ENCODE data around the gene PTGDR.
A peak's percentile ranks its signal among the peaks of the same experiment; 100 is the strongest.

Gene PTGDR

GRCh38 chr14:52313462-52313861, 46.0 kb downstream of the PTGDR start:
- no peak for TF ChIP-seq CTCF (IDR thresholded peaks at IDR 0.05; ENCODE audit: extremely low read depth, insufficient read depth, missing control alignments)
- no peak for DNase-seq (ENCODE audit: low spot score)
- in situ Hi-C loops (cut with MboI; ENCODE audit: low pct_unique_long_range_greater_than_20kb, low sequenced_read_pairs, unreplicated experiment), result no loop called here

DNA sequence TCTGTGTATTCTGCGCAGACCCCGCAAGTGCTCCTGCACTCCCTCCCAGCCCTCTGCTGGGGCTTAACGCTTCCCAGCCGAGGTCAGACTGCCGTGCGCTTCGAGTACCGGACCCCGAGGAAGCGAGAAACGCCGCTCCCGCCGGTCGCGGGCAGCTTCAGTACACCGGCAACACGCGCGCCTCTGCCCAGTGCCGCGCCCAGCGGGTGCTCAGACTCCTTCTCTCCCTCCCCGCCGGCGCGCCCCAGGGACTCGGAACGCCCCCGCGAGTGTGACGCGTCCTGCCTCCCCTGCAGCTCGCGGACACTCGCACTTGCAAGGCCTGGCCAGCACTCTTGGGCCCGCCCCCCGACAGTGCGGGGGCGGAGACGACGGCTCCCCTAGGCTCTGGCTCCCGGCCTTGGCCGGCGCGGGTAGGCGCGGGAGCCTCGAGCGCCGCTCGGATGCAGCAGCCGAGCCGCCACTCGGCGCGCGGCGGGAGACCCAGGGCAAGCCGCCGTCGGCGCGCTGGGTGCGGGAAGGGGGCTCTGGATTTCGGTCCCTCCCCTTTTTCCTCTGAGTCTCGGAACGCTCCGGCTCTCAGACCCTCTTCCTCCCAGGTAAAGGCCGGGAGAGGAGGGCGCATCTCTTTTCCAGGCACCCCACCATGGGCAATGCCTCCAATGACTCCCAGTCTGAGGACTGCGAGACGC, 46.6 kb downstream of the PTGDR start, which contains the start of gene PTGER2:
Gene PTGER2 (plus strand): TSS at position 410 of the 692 bp plus-strand sequence. CDS start 237 bp downstream, at position 647.
- TF ChIP-seq CTCF (IDR thresholded peaks at IDR 0.05; ENCODE audit: extremely low read depth, insufficient read depth, missing control alignments), result no peak
- in situ Hi-C loops (cut with MboI; ENCODE audit: low pct_unique_long_range_greater_than_20kb, low sequenced_read_pairs, unreplicated experiment), result no loop called here
- peak; percentile 54 for DNase-seq (ENCODE audit: low spot score)

DNA sequence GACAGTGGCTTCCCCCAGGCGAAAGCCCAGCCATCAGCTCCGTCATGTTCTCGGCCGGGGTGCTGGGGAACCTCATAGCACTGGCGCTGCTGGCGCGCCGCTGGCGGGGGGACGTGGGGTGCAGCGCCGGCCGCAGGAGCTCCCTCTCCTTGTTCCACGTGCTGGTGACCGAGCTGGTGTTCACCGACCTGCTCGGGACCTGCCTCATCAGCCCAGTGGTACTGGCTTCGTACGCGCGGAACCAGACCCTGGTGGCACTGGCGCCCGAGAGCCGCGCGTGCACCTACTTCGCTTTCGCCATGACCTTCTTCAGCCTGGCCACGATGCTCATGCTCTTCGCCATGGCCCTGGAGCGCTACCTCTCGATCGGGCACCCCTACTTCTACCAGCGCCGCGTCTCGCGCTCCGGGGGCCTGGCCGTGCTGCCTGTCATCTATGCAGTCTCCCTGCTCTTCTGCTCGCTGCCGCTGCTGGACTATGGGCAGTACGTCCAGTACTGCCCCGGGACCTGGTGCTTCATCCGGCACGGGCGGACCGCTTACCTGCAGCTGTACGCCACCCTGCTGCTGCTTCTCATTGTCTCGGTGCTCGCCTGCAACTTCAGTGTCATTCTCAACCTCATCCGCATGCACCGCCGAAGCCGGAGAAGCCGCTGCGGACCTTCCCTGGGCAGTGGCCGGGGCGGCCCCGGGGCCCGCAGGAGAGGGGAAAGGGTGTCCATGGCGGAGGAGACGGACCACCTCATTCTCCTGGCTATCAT, 47.3 kb downstream of the PTGDR start:
- no peak for TF ChIP-seq CTCF (IDR thresholded peaks at IDR 0.05; ENCODE audit: extremely low read depth, insufficient read depth, missing control alignments)
- in situ Hi-C loops (cut with MboI; ENCODE audit: low pct_unique_long_range_greater_than_20kb, low sequenced_read_pairs, unreplicated experiment), result no loop called here
- DNase-seq (ENCODE audit: low spot score), result peak; percentile 47

- DNase-seq (ENCODE audit: low spot score), result no peak
- TF ChIP-seq CTCF (IDR thresholded peaks at IDR 0.05; ENCODE audit: extremely low read depth, insufficient read depth, missing control alignments), result no peak
- in situ Hi-C loops (cut with MboI; ENCODE audit: low pct_unique_long_range_greater_than_20kb, low sequenced_read_pairs, unreplicated experiment), result no loop called here
Measured at GRCh38 chr14:52315355-52315718, 47.8 kb downstream of the PTGDR start.

DNA sequence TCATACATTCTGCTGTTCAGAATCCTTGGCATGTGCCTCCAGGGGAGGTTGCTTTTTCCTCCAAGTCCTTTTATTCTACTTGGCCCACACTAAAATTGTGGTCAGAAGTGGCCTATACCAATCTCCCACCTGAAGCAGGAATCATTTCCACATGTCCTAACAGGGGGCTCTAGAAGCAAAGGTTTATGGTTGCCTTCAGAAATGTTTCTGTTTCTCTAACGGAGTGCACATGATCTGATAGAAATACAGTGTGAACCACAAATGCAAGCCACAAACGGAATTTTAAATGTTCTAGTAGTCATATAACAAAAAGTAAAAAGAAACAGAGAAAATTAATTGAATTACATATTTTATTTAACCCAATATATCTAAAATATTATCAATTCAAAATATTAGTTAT, 50.6 kb downstream of the PTGDR start:
- no peak for DNase-seq (ENCODE audit: low spot score)
- TF ChIP-seq CTCF (IDR thresholded peaks at IDR 0.05; ENCODE audit: extremely low read depth, insufficient read depth, missing control alignments), result no peak
- in situ Hi-C loops (cut with MboI; ENCODE audit: low pct_unique_long_range_greater_than_20kb, low sequenced_read_pairs, unreplicated experiment), result no loop called here

DNA sequence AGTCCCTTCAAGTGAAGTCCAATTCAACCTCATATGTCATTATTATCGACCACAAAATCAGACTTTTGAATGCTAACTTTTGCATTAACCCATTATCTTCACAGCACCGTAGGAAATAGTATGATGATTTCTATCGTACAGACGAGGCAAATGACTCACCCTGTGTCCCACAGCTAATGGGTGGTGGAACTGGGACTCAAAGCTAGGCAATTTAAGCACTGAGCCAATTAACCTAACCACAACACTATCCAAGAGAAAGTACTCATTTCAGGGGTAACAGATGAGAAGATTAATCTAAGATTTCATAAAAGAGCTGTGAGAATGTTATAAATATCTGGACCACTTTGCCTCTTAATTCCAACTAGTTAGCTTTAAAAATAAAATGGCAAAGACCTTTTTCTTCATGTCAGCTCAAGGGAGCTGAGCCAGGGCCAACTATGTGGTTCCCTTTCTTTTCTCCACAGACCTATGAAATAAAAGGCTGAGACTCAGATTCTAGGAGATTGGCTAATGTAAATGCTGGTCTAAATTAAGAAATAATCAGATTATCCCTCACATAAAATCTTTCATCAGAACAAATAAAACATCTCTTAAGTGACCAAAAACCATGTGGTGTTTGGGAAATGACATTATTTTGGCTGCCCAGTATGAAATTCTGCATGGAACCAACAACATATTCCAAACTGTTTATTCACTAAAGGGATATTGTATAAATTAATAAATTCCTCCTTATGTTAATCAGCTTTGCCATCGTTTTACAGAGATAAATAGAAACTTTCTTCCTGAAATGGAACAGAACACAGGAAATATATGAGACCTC, 51.5 kb downstream of the PTGDR start:
- in situ Hi-C loops (cut with MboI; ENCODE audit: low pct_unique_long_range_greater_than_20kb, low sequenced_read_pairs, unreplicated experiment), result no loop called here
- DNase-seq (ENCODE audit: low spot score), result no peak
- TF ChIP-seq CTCF (IDR thresholded peaks at IDR 0.05; ENCODE audit: extremely low read depth, insufficient read depth, missing control alignments), result no peak
